Measurements from ENCODE around the gene POLR2J3. TPM values are rescaled to one million over a fixed set of nuclear protein-coding genes. Genes with fewer than 3 reads are reported as not detected.
"Not testable (repeated sequence)": the region's sequence is repeated elsewhere in the genome, so short reads cannot be mapped to it uniquely, and the experiment has no call there.

Gene POLR2J3
- total and polyA plus RNA-seq, 2 donors, result 26.3 to 75.2 TPM

DNA sequence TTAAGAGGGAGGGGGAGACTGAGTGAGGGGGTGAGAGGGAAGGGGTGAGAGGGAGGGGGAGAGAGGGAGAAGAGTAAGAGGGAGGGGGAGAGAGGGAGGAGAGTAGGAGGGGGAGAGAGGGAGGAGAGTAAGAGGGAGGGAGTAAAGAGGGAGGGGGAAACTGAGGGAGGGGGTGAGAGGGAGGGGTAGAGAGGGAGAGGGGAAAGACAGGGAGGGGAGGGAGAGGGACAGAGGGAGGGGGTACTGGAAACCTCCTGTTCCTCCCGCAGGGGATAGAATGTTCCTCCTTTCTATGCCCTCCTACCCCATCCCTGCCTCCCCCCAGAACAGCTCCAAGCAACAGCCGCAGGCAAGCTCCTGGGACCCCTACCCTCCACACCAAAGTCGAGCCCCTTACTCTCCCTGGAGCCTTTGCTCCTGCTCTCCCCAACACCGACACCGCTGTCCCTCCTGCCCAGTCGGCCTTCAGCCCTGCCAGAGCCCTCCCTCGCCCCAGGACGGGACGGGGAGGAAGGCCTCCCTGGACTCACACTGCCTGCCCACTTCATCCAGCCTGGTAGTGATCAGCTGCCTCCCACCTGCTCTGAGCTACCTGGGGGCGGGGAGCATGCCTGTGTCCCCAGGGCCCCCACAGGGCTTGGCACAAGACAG lies 39.4 kb upstream of the POLR2J3 start:
- 60% methylated on average over 8 of the region's 10 CpGs for WGBS
- H3K27me3 ChIP-seq (ENCODE audit: control insufficient read depth in 2 of 2, insufficient read depth in 1 of 2, low read length in 1 of 2); H3K36me3 ChIP-seq (ENCODE audit: control insufficient read depth in 2 of 2, insufficient read depth in 2 of 2, low read length in 1 of 2); H3K4me3 ChIP-seq (ENCODE audit: low read length in 2 of 2); H3K9me3 ChIP-seq (ENCODE audit: control insufficient read depth in 2 of 2, insufficient read depth in 1 of 2, low read length in 1 of 2): not testable (repeated sequence)
- peak in 1 of 9 donors; percentile 1 for DNase-seq (ENCODE audit: low read depth in 6 of 9, low spot score in 9 of 9)
- peak overlapping the region in 1 of 2 donors; percentile 55 for H3K27ac ChIP-seq (ENCODE audit: low read depth in 1 of 2, low read length in 1 of 2)
- peaks cover 0 to 12% of the 10 kb centered on the region in 2 donors for H3K4me1 ChIP-seq (ENCODE audit: control insufficient read depth in 2 of 2, insufficient read depth in 2 of 2, low read length in 2 of 2)

DNA sequence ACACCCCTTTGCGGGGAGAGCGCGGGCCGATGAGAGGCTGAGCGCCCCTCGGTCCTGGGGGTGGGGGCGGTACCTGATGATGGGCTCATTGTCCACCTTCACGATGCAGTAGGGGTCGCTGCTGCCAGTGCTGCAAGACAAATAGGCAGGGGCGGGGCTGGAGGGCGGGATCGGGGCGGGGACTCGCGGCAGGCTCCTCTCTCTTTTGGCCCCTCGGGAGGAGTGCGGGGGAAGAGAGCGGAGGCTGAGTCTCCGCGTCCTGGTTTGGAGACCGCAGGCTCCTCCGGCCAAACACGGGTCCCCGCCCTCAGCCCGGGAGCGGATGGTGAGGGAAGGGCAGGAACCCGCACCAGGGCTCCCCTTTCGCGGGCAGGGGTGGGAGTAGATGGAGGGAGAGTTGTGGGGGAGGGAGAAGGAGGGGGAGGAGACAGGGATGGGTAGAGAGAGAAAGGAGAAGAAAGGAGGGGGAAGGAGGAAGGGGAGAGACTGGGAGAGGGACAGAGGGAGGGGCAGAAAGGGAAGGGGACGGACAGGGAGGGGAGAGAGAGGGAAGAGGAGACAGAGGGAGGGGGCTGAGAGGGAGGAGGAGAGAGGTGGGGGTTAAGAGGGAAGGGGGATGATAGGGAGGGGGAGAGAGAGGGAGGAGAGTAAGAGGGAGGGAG lies 38.8 kb upstream of the POLR2J3 start:
- DNase-seq (ENCODE audit: low read depth in 6 of 9, low spot score in 9 of 9), result not testable (repeated sequence)

DNA sequence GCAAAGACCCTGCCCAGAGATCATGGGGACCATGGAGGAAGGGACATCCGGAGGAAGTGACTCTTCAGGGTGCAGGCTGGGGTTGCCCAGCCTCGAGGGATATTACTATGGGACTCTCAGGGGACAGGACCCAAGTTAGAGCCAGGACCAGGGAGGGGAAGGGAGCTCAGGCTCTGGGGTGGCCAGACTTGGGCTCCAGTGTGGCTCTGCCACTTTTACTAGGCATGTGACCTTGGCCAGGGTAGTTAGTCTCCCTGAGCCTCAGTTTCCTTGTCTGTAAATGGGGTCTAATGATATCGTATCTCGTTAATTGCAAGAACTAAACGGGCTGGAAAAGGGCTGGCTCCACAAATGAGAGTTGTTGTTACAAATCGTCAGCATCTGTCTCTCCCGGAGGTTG lies 38.1 kb upstream of the POLR2J3 start:
- DNase-seq (ENCODE audit: low read depth in 6 of 9, low spot score in 9 of 9); H3K9me3 ChIP-seq (ENCODE audit: control insufficient read depth in 2 of 2, insufficient read depth in 1 of 2, low read length in 1 of 2); H3K27ac ChIP-seq (ENCODE audit: low read depth in 1 of 2, low read length in 1 of 2); H3K36me3 ChIP-seq (ENCODE audit: control insufficient read depth in 2 of 2, insufficient read depth in 2 of 2, low read length in 1 of 2); H3K27me3 ChIP-seq (ENCODE audit: control insufficient read depth in 2 of 2, insufficient read depth in 1 of 2, low read length in 1 of 2); H3K4me3 ChIP-seq (ENCODE audit: low read length in 2 of 2); H3K4me1 ChIP-seq (ENCODE audit: control insufficient read depth in 2 of 2, insufficient read depth in 2 of 2, low read length in 2 of 2): not testable (repeated sequence)
- no CpG with 5 or more reads among the region's 7 CpGs for WGBS

More for the DNA sequence above, 38.8 kb upstream of the POLR2J3 start:
- not testable (repeated sequence) for H3K27me3 ChIP-seq (ENCODE audit: control insufficient read depth in 2 of 2, insufficient read depth in 1 of 2, low read length in 1 of 2); H3K4me3 ChIP-seq (ENCODE audit: low read length in 2 of 2); H3K4me1 ChIP-seq (ENCODE audit: control insufficient read depth in 2 of 2, insufficient read depth in 2 of 2, low read length in 2 of 2); H3K36me3 ChIP-seq (ENCODE audit: control insufficient read depth in 2 of 2, insufficient read depth in 2 of 2, low read length in 1 of 2); H3K27ac ChIP-seq (ENCODE audit: low read depth in 1 of 2, low read length in 1 of 2); H3K9me3 ChIP-seq (ENCODE audit: control insufficient read depth in 2 of 2, insufficient read depth in 1 of 2, low read length in 1 of 2)
- no CpG with 5 or more reads among the region's 30 CpGs for WGBS

DNA sequence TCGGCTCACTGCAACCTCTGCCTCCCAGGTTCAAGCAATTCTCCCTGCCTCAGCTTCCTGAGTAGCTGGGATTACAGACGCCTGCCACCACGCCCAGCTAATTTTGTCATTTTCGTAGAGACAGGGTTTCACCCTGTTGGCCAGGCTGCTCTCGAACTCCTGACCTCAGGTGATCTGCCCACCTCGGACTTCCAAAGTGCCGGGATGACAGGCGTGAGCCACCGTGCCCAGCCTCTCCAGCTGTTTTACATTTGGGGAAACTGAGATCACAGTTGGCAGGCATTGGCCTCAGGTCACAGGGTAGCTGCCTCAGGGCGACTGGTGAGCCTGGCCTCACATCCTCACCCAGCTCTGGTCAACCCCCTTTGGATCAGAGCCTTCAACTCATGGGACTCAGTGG lies 37.4 kb upstream of the POLR2J3 start:
- not testable (repeated sequence) for H3K27me3 ChIP-seq (ENCODE audit: control insufficient read depth in 2 of 2, insufficient read depth in 1 of 2, low read length in 1 of 2); DNase-seq (ENCODE audit: low read depth in 6 of 9, low spot score in 9 of 9); H3K36me3 ChIP-seq (ENCODE audit: control insufficient read depth in 2 of 2, insufficient read depth in 2 of 2, low read length in 1 of 2); H3K4me1 ChIP-seq (ENCODE audit: control insufficient read depth in 2 of 2, insufficient read depth in 2 of 2, low read length in 2 of 2); H3K27ac ChIP-seq (ENCODE audit: low read depth in 1 of 2, low read length in 1 of 2); H3K9me3 ChIP-seq (ENCODE audit: control insufficient read depth in 2 of 2, insufficient read depth in 1 of 2, low read length in 1 of 2); H3K4me3 ChIP-seq (ENCODE audit: low read length in 2 of 2)
- 92% methylated on average over 3 of the region's 10 CpGs for WGBS

DNA sequence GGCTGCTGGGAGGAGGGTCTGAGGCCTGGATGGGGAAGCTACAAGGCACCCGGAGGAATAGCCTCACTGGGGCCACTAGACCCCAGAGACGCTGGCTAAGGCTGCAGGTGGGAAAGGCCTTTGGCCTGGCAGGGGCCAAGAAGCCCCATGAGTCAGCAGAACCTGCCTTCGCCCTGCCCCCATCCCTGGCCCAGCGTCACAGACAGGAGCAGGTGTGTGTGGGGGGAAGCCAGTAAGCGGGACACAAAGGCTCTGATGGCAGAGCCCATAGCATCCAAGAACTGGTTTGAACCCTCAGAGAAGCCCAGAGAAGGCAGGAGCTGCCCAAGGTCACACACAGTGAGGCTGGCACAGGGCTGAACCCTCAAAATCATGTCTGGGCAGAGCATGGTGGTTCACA lies 34.5 kb upstream of the POLR2J3 start:
- WGBS, result no CpG with 5 or more reads among the region's 5 CpGs
- H3K27ac ChIP-seq (ENCODE audit: low read depth in 1 of 2, low read length in 1 of 2); H3K4me1 ChIP-seq (ENCODE audit: control insufficient read depth in 2 of 2, insufficient read depth in 2 of 2, low read length in 2 of 2); H3K36me3 ChIP-seq (ENCODE audit: control insufficient read depth in 2 of 2, insufficient read depth in 2 of 2, low read length in 1 of 2); DNase-seq (ENCODE audit: low read depth in 6 of 9, low spot score in 9 of 9); H3K4me3 ChIP-seq (ENCODE audit: low read length in 2 of 2); H3K27me3 ChIP-seq (ENCODE audit: control insufficient read depth in 2 of 2, insufficient read depth in 1 of 2, low read length in 1 of 2); H3K9me3 ChIP-seq (ENCODE audit: control insufficient read depth in 2 of 2, insufficient read depth in 1 of 2, low read length in 1 of 2): not testable (repeated sequence)

DNA sequence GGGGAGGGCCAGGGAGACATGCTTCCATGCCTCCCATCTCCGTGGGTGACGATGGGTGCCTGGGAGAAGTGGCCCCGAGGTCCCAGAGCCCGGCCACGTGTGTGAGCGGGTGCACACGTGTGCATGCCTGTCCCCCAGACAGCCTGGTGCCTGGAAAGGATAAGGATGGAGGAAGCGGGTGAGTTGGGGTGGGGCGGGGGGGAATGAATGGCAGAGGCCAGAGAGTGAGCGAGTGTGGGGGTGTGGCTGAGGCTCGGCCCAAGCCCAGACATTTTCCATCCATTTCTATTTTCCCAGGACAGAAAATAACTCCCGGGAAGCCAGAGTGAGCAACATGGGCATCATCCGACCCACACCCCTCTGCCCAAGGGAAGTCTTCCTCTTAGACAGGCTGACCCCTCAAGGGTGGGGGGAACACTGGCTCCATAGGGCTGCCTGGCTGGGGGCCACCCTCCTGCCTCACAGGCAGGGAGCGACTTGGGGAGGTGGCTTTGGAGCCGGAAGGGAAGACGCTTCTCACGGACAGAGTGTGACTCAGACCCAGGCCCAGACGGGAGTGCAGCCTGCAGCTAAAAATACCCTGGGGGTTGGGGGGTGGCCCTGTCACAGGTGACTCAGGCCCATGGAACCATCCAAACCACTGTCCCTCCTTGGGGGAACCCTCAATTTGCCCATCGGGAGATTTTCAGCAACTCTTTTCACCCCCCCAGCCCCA lies 32.2 kb upstream of the POLR2J3 start:
- H3K27ac ChIP-seq (ENCODE audit: low read depth in 1 of 2, low read length in 1 of 2); H3K9me3 ChIP-seq (ENCODE audit: control insufficient read depth in 2 of 2, insufficient read depth in 1 of 2, low read length in 1 of 2); H3K4me3 ChIP-seq (ENCODE audit: low read length in 2 of 2); H3K4me1 ChIP-seq (ENCODE audit: control insufficient read depth in 2 of 2, insufficient read depth in 2 of 2, low read length in 2 of 2); H3K27me3 ChIP-seq (ENCODE audit: control insufficient read depth in 2 of 2, insufficient read depth in 1 of 2, low read length in 1 of 2); DNase-seq (ENCODE audit: low read depth in 6 of 9, low spot score in 9 of 9); H3K36me3 ChIP-seq (ENCODE audit: control insufficient read depth in 2 of 2, insufficient read depth in 2 of 2, low read length in 1 of 2): not testable (repeated sequence)
- WGBS, result 90% methylated on average over 5 of the region's 19 CpGs

DNA sequence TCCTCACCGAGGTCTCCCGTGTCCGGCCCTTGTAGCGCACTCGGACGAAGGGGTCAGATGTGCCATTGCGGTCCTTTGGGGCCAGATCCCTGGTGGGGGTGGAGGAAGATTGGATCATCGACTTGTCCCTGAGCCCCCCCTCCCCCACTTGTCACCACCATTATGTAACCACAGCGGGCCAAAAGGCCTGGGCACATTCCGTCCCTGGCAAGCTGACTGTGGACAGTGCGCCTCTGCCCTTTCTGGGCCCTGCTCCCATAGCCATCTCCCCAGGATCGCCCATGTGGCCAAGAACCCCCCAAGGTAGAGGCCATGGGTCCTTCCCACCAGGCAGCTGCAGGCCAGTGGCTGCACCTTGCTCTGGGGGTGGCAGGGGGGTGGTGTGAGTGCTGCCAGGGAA lies 29.9 kb upstream of the POLR2J3 start:
- H3K27me3 ChIP-seq (ENCODE audit: control insufficient read depth in 2 of 2, insufficient read depth in 1 of 2, low read length in 1 of 2); H3K36me3 ChIP-seq (ENCODE audit: control insufficient read depth in 2 of 2, insufficient read depth in 2 of 2, low read length in 1 of 2); H3K9me3 ChIP-seq (ENCODE audit: control insufficient read depth in 2 of 2, insufficient read depth in 1 of 2, low read length in 1 of 2); H3K4me3 ChIP-seq (ENCODE audit: low read length in 2 of 2); H3K4me1 ChIP-seq (ENCODE audit: control insufficient read depth in 2 of 2, insufficient read depth in 2 of 2, low read length in 2 of 2); H3K27ac ChIP-seq (ENCODE audit: low read depth in 1 of 2, low read length in 1 of 2); DNase-seq (ENCODE audit: low read depth in 6 of 9, low spot score in 9 of 9): not testable (repeated sequence)
- WGBS, result no CpG with 5 or more reads among the region's 12 CpGs

DNA sequence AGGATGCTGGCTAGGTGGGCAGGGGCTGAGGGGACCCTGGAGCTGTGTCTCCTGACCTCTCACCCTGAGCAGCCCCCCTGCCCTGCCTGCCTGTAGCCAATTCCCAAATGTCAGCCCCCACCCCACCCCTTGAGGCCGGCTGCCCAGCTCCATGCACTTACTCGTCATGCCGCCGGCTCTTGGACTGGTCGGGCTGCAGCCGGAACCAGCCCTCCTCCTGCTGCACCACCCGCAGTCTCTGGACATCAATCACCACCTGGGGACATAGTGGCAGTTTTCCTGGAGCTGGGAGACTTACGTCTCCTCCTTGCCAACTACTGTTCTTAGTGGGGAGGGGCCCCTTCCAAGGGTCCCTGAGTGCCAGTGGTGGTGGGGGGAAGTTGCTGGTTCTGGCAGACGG lies 27.3 kb upstream of the POLR2J3 start:
- not testable (repeated sequence) for H3K4me3 ChIP-seq (ENCODE audit: low read length in 2 of 2); H3K36me3 ChIP-seq (ENCODE audit: control insufficient read depth in 2 of 2, insufficient read depth in 2 of 2, low read length in 1 of 2); H3K27me3 ChIP-seq (ENCODE audit: control insufficient read depth in 2 of 2, insufficient read depth in 1 of 2, low read length in 1 of 2); H3K27ac ChIP-seq (ENCODE audit: low read depth in 1 of 2, low read length in 1 of 2); H3K9me3 ChIP-seq (ENCODE audit: control insufficient read depth in 2 of 2, insufficient read depth in 1 of 2, low read length in 1 of 2); DNase-seq (ENCODE audit: low read depth in 6 of 9, low spot score in 9 of 9); H3K4me1 ChIP-seq (ENCODE audit: control insufficient read depth in 2 of 2, insufficient read depth in 2 of 2, low read length in 2 of 2)
- WGBS, result no CpG with 5 or more reads among the region's 9 CpGs

DNA sequence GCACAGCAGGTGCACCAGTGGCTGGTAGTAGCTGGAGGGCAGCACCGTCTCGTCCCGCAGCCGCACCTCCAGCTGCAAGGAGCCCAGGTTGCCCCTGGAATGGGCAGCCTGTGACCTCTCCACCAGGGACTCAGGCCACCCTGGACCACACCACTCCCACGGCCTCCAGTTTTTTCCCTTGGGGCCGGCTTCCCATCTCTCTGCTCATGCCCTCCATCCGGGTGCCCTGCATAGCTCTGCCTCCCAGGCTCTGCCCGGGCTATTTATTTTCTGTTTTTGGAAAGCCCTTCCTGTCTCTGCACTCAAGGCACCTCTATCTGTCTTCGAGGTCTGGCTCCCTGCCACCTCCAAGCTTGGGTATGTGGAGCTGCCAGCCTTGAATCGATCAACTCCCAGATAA lies 23.7 kb upstream of the POLR2J3 start:
- H3K36me3 ChIP-seq (ENCODE audit: control insufficient read depth in 2 of 2, insufficient read depth in 2 of 2, low read length in 1 of 2); H3K27me3 ChIP-seq (ENCODE audit: control insufficient read depth in 2 of 2, insufficient read depth in 1 of 2, low read length in 1 of 2); H3K4me3 ChIP-seq (ENCODE audit: low read length in 2 of 2); H3K9me3 ChIP-seq (ENCODE audit: control insufficient read depth in 2 of 2, insufficient read depth in 1 of 2, low read length in 1 of 2); H3K4me1 ChIP-seq (ENCODE audit: control insufficient read depth in 2 of 2, insufficient read depth in 2 of 2, low read length in 2 of 2); DNase-seq (ENCODE audit: low read depth in 6 of 9, low spot score in 9 of 9); H3K27ac ChIP-seq (ENCODE audit: low read depth in 1 of 2, low read length in 1 of 2): not testable (repeated sequence)
- WGBS, result 79% methylated on average over 4 of the region's 10 CpGs

Measured in thymus (tissue), 11 donors.